ENCODE measurements around the gene AGL.
"Not testable (repeated sequence)": the region's sequence is repeated elsewhere in the genome, so short reads cannot be mapped to it uniquely, and the experiment has no call there.

Gene AGL

DNA sequence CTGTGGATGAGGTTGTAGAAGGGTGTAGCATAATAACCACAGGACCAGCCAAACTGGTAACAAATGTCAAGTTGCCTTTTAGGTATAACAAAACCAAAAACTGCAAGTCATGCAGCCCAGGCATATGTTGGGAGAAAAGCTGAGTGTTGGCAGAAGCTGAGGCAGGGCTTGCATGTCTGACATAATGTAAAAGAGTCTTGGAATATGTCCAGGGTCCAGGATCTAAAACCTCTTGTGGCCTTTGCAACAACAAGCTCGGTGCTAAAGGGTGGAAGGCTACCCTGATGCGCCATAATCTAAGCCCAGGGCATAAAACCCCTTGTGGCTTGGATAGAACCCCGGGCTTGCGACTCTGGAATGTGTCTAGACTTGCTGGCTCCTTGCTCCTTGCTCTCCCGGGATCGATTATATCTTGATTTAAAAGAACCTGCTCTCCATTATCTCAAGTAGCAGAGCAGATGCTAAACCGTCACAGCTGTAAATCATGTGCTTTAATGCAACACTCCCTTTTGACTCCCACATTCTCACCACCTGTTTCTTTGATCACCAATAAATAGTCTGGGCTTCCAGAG is 93.1 kb downstream of the AGL start:
- no peak for DNase-seq (ENCODE audit: low read depth in 2 of 2)

DNA sequence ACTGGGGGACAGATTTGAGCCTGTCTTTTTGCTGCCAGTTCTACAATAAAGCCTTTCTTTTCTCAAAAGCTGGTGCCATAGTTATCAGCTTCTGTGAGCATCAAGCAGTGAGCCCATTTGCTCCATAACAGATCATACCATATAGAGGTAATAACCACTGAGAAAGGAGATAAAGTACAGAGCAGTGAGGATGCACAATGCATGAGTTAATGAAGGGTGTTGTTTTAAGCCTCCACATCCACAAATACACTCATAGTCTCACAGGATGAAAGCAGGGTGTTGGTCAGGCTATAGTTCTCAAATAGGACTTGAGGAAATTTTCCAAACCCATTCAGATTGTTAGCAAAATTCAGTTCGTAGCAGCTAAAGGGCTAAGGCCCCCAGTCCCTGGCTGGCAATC is 94.0 kb downstream of the AGL start:
- no peak for DNase-seq (ENCODE audit: low read depth in 2 of 2)

DNA sequence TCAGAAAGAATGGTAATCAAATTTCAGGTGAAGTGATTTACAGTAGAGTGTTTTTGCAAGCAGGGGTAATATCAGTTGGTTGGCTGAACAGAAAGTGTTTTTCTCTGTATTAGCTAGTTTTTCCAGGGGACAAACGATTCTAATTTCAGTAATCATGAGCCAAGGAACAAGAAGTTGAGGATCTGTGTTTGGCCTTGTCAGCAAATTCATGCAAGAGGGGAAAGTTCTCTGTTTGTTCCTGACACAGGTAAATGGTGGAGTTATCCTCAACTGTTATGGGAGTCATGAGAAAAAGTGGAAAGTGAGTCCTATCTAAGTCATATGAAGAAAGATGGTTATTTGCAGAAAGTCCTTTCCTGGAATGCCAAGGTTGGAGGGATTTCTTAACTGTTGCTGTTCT is 95.0 kb downstream of the AGL start:
- DNase-seq (ENCODE audit: low read depth in 2 of 2) = no peak

DNA sequence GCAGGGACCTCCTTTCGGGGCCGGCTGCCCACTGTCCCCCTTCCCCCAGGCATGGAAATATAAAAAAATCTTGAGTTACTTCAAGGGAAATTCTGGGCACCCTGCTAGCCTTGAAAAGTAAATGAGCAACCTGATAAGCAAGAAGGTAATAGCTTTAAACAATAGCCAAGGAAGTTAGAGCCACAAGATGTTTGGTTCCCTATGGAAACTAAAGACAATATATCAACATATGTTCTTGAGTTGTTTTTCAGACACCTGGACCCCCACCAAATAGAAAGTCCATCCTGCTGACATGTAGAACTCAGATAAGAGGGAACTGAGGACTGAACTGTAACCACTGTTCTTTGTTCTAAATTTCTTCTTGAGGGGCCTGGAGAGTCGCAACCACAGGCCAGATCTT is 100.3 kb downstream of the AGL start:
- DNase-seq (ENCODE audit: low read depth in 2 of 2) = no peak

DNA sequence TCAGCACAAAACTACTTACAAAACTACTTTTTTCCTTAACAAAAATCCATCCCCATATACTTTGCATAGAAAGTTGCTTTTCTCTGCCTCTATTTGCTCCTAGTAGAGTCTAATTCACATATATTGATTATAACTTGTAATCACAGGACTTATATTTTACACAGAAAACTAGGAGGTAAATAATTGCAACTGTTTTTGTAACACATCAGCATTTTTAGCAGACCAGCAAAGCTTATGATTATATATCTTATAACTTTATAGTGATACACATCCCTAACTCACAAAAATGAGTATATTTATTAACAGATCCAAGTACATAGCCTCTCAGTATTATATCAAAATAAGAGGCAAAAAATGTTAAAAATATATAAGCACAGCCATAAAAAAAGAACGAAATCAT is 102.4 kb downstream of the AGL start:
- DNase-seq (ENCODE audit: low read depth in 2 of 2) = no peak

DNA sequence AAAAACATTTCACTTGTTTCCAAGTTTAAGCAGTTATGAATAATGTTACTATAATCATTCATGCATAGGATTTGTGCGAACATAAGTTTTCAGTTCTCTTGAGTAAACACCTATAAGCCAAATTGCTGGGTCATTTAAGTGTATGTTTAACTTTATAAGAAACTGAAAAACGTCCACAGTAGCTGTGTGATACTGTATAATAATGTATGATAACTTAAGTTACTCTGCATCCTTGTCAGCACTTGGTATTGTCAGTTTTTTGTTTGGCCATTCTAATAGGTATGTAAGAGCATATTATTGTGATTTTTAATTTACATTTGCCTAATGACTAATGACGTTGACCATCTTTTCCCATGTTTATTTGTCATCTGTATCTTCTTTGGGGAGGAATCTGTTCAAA is 105.2 kb downstream of the AGL start:
- no peak for DNase-seq (ENCODE audit: low read depth in 2 of 2)

DNA sequence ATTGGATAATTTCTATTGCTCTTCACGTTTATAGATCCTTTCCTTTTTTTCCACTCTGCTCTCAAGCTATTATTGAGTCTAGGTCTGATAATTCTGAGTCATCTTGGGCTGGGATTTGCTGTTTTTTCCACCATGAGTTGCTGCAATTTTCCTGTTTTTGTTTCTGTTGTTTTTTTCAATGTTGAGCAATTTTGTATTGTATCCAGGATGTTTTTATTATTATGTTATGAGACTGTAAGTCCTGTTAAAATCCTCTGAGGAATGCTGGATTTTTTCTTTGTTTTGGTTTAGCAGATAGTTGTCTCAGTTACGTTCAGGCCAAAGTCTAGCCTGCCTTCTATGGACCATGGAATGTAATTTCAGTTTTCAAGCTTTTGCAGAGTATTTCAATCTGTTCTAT is 106.6 kb downstream of the AGL start:
- no peak for DNase-seq (ENCODE audit: low read depth in 2 of 2)

DNA sequence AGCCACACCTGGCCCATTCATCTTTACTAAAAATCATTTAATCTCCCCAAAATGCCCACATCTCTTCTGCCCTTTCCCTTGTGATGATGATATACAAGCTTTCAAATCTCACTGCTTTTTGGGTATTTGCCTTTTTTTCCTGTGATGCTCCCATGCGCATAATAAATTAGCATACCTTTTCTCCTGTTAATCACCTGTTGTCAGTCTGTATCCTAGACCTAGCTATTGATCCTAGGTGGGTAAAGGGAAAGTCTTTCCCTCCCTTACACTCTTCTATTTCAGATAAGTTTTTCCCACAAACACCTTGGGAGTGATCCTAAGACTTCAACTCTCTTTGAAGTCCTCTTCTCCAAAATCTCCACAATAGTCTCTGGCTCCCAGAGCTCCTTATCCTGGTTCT is 107.7 kb downstream of the AGL start:
- no peak for DNase-seq (ENCODE audit: low read depth in 2 of 2)

DNA sequence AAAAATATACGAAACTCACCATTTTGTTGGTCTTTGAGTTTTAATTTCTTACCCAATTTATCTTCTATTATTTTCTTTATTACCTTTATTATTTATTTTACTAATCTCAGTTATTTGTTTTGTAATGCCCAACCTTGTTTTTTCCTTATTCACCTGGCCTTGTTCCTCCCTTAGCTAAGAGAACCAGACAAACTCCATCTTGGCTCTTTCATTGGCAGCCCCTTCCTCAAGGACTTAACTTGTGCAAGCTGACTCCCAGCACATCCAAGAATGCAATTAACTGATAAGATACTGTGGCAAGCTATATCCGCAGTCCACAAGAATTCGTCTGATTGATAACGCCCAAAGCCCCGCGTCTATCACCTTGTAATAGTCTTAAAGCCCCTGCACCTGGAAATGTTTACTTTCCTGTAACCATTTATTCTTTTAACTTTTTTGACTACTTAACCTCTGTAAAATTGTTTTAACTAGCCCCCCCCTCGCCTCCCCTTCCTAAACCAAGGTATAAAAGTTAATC is 109.1 kb downstream of the AGL start:
- not testable (repeated sequence) for DNase-seq (ENCODE audit: low read depth in 2 of 2)

DNA sequence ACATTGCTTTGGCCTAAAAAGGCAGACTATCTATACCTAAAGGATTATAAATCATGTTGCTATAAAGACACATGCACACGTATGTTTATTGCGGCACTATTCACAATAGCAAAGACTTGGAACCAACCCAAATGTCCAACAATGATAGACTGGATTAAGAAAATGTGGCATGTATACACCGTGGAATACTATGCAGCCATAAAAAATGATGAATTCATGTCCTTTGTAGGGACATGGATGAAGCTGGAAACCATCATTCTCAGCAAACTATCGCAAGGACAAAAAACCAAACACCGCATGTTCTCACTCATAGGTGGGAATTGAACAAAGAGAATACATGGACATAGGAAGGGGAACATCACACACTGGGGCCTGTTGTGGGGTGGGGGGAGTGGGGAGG is 110.1 kb downstream of the AGL start:
- not testable (repeated sequence) for DNase-seq (ENCODE audit: low read depth in 2 of 2)

DNA sequence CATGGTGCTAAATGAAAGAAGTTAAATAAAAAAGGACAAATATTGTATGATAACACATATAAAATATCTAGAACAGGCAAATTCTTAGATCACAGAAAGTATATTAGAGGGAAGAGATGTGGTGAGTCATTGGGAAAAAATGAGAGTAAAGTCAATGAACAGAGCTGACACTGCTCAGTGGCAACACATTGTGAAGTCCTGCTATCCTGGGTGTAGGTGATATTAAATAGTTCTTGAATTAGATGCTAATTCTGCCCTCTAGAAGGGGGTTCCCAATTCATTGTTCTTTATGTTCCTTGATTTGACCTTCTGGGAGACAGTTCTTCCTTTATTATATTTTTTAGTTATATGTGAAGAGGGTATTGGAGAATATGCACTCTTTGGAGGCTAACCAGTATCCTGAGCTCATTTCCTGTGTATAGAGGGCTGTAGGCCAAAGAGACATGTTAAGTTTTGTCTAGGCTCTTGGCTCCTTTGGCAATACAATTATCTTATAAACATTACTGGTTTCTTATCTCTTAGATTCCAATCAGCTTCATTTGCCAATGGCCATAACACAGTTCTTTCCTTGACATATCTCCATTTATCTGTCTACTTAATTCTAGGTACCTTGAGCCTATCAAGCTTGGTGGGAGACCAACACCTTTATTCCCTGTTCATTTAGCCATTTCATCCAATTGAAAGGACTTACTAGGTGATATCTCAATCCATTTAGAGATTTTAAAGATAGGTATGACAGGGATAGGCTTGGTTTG is 113.1 kb downstream of the AGL start:
- no peak for DNase-seq (ENCODE audit: low read depth in 2 of 2)

DNA sequence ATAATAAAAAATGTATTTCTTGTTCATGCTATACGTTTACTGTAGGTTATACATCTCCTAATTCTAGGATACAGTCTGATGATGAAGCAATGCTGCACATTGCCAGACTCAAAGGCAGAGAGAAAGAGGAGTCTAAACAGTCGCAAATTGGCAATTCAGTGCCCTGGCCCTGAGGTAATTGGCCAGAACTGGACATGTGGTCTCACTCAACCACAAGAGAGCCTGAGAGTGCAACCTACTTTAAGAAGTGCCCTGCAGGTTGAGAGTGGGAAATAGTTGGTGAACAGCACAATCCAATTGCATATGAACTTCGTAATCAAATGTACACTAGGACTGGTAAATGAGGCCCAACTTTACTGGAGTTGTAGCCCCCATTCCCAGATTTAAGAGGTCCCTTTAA is 114.6 kb downstream of the AGL start:
- DNase-seq (ENCODE audit: low read depth in 2 of 2) = no peak

DNA sequence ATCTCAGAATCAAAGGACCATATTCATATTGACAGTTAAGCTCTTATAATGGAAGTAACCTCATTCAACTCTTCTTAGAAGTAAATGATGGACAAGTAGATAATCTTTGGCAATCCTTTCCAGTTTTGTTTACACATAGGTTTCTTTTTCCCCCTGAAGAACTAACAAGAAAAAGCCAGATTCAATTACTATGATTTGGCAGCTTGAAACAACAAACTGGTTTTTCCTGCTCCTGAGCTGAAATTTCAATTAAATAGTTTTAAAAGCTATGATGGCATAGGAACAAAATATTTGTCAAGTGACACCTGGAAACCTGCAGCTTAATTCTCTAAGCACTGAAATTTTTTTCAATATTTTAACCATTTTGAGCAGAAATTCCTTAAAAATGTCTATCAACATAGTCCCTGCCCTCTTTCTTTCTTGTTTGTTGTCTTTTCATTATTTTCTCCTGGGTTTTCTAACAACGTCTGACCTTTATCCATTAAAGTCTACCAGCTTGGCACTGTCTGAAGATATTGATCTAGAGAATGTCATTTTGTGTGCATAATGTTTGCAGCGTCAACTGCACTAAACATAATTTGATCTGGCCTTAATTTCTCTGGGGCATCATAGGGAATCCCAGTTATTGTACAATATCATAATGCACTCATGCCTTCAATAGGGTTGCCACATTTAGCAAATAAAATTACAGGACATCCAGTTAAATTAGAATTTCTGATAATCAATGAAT is 115.7 kb downstream of the AGL start:
- no peak for DNase-seq (ENCODE audit: low read depth in 2 of 2)

DNA sequence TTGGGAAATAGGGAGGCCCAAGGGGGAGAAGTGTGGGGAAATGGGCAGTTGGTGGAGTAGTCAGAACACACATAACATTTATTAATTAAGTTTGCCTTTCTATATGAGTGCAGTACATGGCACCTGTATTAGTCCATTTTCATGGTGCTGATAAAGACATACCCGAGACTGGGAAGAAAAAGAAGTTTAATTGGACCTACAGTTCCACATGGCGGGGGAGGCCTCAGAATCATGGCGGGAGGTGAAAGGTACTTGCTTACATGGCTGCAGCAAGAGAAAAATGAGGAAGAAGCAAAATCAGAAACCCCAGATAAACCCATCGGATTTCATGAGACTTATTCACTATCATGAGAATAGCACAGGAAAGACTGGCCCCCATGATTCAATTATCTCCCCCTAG is 118.1 kb downstream of the AGL start:
- DNase-seq (ENCODE audit: low read depth in 2 of 2) = no peak

DNA sequence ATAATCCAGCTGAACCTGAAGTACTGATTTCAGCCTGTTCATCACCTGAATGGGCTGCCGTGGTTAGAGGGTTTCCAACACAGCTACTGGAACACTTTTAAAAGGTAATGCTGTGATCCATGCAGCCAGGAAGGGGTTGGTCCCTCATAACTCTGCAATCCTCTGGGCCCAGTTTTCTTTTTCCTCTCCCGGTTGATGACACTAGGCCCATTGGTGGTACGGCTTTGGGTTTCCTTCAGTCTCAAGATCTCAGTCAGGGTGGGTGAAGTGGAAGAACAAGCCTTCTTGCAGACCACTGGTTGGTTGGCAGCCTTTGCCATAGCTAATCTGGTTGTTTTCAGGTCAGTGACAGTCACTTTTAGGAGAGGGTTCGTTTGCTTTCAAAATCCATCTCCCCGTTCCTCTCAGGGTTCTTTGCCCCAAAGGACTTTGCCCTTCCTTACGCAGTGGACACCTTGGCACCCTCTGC is 119.1 kb downstream of the AGL start:
- DNase-seq (ENCODE audit: low read depth in 2 of 2) = no peak

DNA sequence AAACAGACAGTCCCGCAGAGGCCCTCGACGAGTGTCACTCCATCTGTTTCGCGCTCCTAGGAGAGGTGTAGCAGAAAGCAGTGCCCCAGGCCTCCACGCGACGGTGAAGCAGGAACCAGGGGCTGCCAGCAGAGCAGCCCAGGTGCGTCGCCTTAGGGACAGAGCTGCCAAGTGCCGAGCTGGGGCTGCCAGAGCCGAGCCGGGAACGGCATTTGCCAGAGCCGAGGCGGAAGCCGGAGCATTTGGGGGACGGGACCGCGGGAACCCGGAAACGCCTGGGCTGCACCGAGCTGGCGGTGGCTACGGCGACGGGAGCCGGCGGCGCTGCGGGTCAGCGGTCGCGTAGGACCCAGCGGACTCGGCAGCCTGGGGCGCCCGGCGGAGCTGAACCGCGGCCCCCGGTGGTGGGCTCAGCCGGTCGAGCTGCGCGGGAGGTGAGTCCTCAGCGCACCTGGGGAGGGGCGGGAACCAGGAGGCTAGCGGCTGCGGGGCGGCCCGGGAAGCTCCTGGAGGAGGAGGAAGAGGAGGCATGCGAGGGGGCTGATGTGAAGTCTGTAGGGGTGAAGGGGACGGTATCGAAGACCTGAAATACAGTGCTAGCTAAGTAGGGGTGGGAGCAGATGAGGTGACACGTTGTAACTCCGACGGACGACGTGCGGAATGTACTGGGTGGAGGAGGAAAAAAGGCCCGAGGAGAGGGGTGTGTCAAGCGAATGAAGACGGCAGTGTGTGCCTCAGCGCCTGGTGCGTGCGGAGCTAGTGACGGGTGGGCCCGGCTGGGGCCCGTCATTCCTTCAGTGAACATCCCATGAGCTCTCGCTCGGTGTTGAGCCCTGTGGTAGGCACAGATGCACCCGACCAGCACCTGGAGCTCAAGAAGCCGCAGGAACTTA is 119.8 kb downstream of the AGL start, which contains the start of gene SLC35A3:
Gene SLC35A3 (plus strand): TSS at position 268 of the 893 bp plus-strand sequence. CDS start 23,559 bp downstream, outside the sequence.
- peak; percentile 56 for DNase-seq (ENCODE audit: low read depth in 2 of 2)

DNA sequence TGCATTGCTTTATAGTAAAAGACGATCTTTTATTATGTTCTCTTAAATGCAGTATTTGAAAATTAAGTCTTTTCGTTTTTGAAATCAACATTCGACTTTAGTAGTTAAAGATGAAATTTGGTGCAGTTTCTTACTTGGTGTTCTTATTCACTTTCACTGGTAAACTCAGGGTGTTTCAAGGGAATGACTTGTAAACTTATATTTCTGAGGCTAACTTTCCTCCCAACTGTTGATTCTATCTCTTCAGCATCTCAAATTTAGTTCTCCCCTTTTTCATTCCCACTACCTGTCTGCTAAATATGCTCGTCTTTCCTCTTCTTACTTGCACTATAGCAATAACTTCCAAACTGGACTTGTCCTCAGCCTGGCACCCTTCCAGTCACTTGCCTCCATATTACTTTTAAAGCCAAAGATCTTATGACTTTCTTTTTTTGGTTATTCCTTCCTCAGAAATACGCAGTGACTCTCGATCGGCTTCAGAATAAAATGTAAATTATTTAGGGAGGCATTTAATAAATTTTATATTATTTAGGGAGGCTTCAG is 120.6 kb downstream of the AGL start:
- no peak for DNase-seq (ENCODE audit: low read depth in 2 of 2)

DNA sequence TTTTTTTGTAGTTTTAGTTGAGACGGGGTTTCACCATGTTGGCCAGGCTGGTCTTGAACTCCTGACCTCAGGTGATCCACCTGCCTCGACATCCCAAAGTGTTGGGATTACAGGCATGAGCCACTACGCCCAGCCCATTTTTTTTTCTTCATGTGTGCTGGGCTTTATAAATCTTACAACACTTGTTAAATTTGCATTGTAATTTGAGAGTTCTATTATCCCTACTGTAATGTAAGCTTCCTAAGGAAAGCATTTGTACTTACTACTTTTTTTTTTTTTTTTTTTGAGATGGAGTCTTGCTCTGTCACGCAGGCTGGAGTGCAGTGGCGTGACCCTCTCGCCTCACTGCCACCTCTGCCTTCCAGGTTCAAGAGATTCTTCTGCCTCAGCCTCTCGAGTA is 121.9 kb downstream of the AGL start:
- DNase-seq (ENCODE audit: low read depth in 2 of 2) = not testable (repeated sequence)
